ENCODE data around the gene FRRS1.

FRRS1 gene

DNA sequence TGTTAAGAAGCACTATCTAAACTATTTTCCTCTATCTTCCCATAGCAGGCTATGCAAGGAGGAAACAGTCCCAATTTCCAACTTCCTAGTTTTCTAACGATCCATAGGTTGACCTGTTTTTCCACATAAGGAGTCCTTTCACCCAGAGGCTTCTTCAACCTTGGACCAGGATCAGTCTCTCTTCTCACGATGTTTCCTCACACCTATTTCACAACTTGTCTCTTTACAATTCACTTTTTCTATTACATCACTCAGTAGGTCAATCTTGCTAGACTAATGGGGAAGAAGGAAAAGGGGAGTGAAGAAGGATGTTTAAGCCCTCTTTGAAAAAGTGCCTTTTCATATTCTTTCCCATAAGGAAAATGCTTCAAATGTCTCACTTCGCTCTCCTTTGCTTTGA, 104.7 kb downstream of the FRRS1 start:
- no peak overlapping the region for H3K4me3 ChIP-seq (ENCODE audit: low read depth, low read length)
- peak; percentile 14 for DNase-seq (ENCODE audit: low read depth)
- no peak for TF ChIP-seq CTCF (IDR thresholded peaks at IDR 0.05; ENCODE audit: low read depth, low read length)
- TF ChIP-seq MAX (IDR thresholded peaks at IDR 0.05; ENCODE audit: low read depth, low read length): no peak
- no peak for TF ChIP-seq POLR2A (IDR thresholded peaks at IDR 0.05; ENCODE audit: extremely low read depth, insufficient read length)
- TF ChIP-seq MYC (IDR thresholded peaks at IDR 0.05; ENCODE audit: low read depth, low read length): no peak

GRCh38 chr1:99660496-99660895, 105.9 kb downstream of the FRRS1 start:
- H3K4me3 ChIP-seq (ENCODE audit: low read depth, low read length): no peak overlapping the region
- TF ChIP-seq CTCF (IDR thresholded peaks at IDR 0.05; ENCODE audit: low read depth, low read length) (no peak), MAX (IDR thresholded peaks at IDR 0.05; ENCODE audit: low read depth, low read length) (no peak), MYC (IDR thresholded peaks at IDR 0.05; ENCODE audit: low read depth, low read length) (no peak)
- DNase-seq (ENCODE audit: low read depth): no peak

DNA sequence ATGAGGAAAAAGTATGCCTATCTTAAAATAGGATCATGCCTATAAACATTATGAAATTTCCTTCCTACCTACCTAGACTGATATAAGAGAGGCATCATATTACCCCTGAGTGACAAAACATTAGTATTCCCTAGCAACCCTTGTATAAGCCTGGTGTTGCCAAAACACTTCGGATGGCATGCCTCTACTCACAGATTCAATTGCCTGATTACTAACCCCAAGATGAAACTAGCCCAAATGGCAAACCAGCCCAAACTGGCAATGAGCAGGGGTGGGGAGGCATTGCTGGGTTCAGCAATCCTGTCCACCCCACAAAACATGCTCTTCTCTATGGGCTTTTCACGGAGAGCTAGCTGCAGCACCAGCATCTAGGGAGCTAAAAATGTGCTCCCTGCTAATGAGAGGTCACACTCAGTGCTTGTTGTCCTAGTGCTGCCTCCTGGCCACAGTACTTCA, 106.7 kb downstream of the FRRS1 start:
- H3K4me3 ChIP-seq (ENCODE audit: low read depth, low read length): no peak overlapping the region
- no peak for DNase-seq (ENCODE audit: low read depth)
- TF ChIP-seq MYC (IDR thresholded peaks at IDR 0.05; ENCODE audit: low read depth, low read length) (no peak), POLR2A (IDR thresholded peaks at IDR 0.05; ENCODE audit: extremely low read depth, insufficient read length) (no peak), MAX (IDR thresholded peaks at IDR 0.05; ENCODE audit: low read depth, low read length) (no peak), CTCF (IDR thresholded peaks at IDR 0.05; ENCODE audit: low read depth, low read length) (no peak)
